GM19043 (cell line): Measurements from ENCODE around the gene LMF1.
"Not testable (repeated sequence)": the region's sequence is repeated elsewhere in the genome, so short reads cannot be mapped to it uniquely, and the experiment has no call there.

Experiments
- ATAC-seq: cut with Tn5 transposase; IDR thresholded peaks from one replicate; pipeline ENCODE4 v1.9.1; 2021; ENCODE audit warnings: low read depth; ENCODE audit not compliant: unreplicated experiment

Gene LMF1

DNA sequence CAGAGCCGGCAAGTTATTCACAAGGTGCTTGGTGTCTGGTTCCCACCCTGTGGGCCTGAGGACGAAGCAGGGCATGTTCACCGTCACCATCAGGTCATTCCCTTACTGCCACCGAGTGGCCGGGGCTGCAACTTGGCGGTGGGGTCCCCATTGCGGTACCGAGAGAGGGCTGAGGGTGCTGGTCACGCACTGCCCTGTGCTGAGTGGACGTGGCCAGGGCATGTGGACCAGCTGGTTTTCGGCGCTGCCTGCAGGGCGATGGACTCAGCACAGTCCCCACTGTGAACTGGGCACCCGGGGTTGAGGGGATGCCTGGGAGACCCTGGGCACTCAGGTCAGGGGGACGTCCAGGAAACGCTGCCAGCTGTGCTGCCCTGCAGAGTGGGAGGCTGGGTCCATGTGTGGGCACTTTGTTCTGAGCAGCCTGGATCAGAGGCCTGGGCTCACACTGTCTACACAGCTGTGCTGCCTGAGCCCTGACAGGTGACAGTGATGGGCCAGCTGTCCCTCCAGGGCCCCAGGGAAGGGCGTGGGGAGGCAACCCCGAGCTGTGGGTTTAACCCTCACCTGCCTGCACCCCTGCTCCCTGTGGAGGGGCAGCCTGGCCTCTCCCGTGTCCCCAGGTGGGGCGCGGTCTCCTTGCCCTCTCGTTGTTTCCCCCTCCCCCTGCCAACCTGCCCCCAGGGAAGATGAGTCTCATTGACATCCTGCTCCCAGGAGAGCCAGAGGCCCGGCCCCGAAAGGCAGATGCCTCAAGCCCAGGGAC lies 131.0 kb downstream of the LMF1 start:
- ATAC-seq = no peak

DNA sequence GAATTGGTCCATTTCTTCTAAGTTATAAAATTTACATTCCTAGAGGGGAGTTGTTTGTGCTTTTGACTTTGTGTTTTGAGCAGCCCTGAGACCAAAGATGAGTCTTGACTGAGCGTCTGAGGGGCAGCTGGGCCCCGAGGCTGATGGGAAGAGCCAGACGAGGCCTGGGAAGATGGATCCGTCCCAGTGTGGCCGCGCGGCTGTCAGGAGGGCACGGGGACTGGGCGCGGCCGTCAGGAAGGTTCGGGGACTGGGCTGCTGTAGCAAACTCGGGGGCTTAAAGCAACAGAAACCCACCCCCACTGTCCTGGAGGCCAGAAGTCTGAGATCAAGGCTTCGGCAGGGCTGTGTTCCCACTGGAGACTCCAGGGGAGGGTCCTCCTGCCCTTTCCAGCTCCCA lies 132.0 kb downstream of the LMF1 start:
- ATAC-seq = no peak

GRCh38 chr16:836822-837221 lies 134.0 kb downstream of the LMF1 start:
- not testable (repeated sequence) for ATAC-seq

DNA sequence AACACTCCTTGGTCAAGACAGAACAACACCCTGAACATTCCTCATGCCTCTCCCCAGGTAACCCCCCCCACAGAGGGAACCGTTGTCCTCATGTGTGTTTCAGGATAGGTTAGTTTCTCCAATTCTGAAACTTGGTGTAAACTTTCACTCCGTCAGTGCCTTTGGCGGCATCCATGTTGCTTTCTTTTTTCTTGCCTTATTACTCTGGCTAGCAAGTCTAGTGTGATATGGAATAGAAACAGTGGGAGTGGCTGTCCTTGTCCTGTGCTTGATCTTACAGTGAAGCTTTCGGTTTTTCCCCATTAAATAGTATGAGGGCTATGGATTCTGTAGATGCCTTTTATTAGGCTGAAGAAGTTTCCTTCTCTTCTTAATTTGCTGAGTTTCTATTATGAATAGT lies 134.6 kb downstream of the LMF1 start:
- ATAC-seq = no peak

DNA sequence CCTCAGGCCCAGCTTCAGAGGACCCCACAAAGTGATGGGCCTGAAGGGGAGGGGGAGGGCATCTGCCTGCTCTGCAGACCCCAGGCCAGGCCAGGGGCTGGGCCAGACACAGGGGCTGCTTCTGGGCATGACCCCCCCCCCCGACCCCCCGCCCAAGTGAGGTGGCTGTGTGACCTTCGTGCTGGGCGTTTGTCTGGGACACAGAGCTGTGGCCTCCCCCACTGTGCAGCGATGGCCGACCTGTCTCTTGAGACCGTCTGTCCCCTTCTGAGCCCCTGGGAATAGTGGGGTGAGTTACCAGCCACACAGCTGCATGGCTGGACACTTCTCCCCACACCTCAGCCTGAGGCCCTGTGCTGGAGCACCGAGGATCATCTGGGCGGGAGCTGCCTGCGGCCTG lies 135.4 kb downstream of the LMF1 start:
- no peak for ATAC-seq

DNA sequence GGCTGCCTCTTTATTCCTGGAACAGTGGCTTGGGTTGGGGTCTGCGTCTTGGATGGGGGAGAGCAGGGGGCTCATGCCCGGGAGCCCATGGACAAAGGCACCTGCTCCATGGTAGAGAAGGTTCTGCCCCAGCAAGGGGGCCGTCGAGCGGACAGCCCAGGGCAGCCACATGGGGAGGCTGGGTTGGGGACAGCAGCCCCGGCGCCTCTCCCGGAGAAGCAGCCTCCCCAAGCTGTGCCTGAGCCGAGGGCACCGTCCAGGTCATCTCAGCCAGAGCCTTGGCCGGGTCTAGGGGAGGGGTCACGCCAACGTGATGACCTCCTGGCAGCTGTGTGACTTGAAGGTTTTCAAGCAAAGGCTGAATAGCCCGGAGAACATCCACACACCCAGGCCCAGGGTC lies 137.4 kb downstream of the LMF1 start:
- no peak for ATAC-seq

- ATAC-seq = no peak
Observed at GRCh38 chr16:832652-833336, 138.0 kb downstream of the LMF1 start.

GRCh38 chr16:831571-832413 lies 139.0 kb downstream of the LMF1 start:
- no peak for ATAC-seq

DNA sequence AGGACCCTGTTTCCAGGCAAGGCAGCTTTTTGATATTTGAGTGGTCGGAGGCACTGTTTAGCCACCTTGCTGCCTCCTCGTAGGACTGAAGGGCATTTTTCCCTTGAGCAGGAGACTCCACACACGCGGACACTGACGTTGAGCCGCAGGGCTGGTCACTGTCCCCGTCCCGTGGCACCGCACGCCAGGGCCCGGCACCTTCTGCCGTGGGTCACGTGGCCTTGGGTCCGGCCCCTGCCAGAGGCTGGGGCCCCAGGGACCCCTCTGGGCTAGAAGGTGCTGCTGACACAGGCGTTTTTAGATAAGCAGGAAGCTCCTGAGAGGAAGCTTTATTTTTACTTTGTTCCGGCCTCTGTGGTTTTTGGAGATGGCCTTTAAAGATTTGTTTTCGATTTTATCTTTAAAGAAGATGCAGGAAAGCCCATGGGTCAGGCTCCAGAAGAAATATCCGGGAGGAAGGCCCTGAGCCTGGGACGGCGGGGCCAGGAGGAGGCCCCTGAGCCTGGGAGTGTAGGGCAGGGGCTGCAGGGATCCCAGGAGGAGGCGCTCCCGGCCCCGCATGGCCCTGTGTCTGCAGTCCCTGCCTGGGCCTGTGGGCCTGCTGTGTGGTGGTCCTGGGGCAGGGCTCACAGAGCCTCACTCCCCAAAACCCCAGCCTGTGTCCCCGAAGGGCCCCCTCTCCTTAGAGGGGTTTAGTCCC lies 139.8 kb downstream of the LMF1 start:
- ATAC-seq = no peak

DNA sequence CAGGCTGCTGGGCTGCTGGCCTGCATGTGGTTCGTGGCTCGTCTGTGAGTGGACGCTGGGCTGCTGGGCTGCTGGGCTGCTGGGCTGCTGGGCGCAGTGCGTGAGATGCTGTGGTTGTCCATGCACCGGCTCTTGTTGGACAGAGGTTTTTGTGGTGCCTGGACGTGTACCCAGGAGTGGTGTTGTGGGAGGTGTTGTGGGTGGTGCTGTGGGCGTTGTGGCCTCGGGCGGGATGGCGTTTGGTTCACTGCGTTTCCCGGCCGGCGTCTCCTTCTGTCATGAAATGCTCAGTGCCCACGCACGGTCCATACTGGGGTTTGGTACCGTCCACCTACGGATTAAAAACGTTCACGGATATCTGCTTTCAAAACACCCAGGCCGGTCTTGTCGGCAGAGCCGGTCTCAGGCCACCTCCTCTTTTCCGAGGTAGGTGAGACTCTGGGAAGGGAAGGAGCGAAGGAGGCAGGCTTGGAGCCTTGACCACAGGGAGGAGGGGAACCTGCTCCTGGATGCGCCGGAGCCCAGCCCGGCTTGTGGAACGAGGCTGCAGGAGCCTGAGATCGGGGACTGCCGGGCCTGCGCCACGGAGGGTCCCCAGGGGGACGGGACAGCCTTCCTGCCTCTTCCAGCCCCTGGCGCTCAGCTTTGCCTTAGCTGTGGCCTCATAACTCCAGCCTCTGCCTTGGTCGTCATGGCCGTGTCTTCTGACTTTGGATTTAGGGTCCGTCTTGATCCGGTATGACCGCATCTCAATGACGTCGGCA lies 140.5 kb downstream of the LMF1 start:
- no peak for ATAC-seq

GRCh38 chr16:828891-829290 lies 141.9 kb downstream of the LMF1 start:
- ATAC-seq = no peak

- no peak for ATAC-seq
Observed at GRCh38 chr16:827513-827912, 143.3 kb downstream of the LMF1 start.

- no peak for ATAC-seq
Observed at GRCh38 chr16:825341-826061, 145.3 kb downstream of the LMF1 start.

GRCh38 chr16:824601-825000 lies 146.2 kb downstream of the LMF1 start:
- ATAC-seq = no peak

GRCh38 chr16:824194-824593 lies 146.6 kb downstream of the LMF1 start:
- no peak for ATAC-seq

GRCh38 chr16:822909-823297 lies 147.9 kb downstream of the LMF1 start:
- no peak for ATAC-seq

- no peak for ATAC-seq
Observed at GRCh38 chr16:822174-822908, 148.4 kb downstream of the LMF1 start.

DNA sequence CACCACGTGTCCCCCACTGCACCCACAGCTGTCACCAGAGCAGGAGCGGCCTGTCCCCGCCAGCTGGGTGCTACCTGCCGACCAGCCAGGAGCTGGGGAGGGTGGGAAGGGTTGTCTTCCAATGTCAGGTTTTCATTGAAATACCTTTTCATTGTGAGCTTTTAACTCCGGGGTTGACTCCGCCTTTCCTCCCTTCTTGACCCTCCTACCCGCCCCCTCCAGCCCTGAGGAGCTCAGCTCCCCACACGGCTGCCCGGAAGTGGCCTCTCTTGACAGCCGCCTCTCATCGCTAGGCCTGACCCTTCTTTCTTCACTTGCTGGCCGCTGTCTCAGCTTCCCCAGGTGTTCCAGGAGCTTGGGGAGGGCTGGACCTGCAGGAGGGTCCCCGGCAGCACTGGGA lies 149.0 kb downstream of the LMF1 start:
- ATAC-seq = no peak

DNA sequence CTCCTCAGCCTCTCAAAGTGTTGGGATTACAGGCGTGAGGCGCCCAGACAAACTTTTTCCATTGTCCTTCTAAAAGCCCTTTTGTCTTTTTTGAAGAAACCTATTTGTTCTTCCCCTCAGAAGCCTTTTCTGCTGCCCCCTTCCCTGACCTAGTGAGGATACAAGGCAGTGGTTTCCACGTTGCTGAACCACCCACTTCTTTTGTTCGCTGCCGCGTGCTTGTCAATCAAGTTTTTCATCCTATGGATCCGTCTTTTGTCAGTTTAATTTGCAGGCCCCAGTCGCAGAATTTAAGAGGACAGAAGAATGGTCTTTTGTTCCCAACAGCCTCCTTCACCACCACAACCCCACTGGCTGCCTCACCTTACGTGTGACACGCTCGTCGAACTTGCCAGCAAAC lies 150.0 kb downstream of the LMF1 start:
- no peak for ATAC-seq
